H1 (cell line): ENCODE data around the gene ZBTB20. TPM values are rescaled to one million over a fixed set of nuclear protein-coding genes. Genes with fewer than 3 reads are reported as not detected.

Source experiments
- CHD7 ChIP-seq: fragments of 300-600 bp; sonication (generic); IDR thresholded peaks from 2 replicates; pipeline ENCODE4 v1.7.1; 2012; ENCODE audit warnings: low read length, moderate library complexity, mild to moderate bottlenecking, inconsistent platforms; ENCODE audit not compliant: insufficient replicate concordance
- KDM4A ChIP-seq: IDR thresholded peaks from one replicate; pipeline ENCODE4 v1.7.1; 2012; ENCODE audit warnings: low read depth, mild to moderate bottlenecking, moderate library complexity, low read length, inconsistent platforms; ENCODE audit not compliant: severe bottlenecking
- POU5F1 ChIP-seq: IDR thresholded peaks from 2 replicates; pipeline ENCODE4 v1.6.1; 2011; ENCODE audit warnings: low read depth, mild to moderate bottlenecking, low read length, moderate library complexity
- SIX5 ChIP-seq: IDR thresholded peaks from 2 replicates; pipeline ENCODE4 v1.6.1; 2011; ENCODE audit warnings: mild to moderate bottlenecking, low read depth, low read length
- TAF7 ChIP-seq: optimal IDR thresholded peaks from 2 replicates; pipeline ENCODE3; 2011; ENCODE audit warnings: low read depth, mild to moderate bottlenecking, inconsistent platforms, low read length, moderate library complexity, borderline replicate concordance
- TEAD4 ChIP-seq: IDR thresholded peaks from 2 replicates; pipeline ENCODE4 v1.6.1; 2012; ENCODE audit warnings: low read depth, low read length, inconsistent platforms, mixed read lengths
- ZNF274 ChIP-seq: IDR thresholded peaks from 2 replicates; pipeline ENCODE4 v1.7.0; 2012; ENCODE audit warnings: low read length, borderline replicate concordance; ENCODE audit errors: extremely low read depth
- polyA plus RNA-seq, 7 experiments: library from polyadenylated mRNA; depleted of rRNA in 3 of 7; stranded (reverse) in 5 of 7; unstranded in 2 of 7; fragments of >200 nt in 5 of 7; fragments of 200-250 nt in 2 of 7; gene quantifications; 1 replicate in 5 of 7; 2 replicates in 1 of 7; 4 replicates in 1 of 7; pipeline versions ENCODE4 v1.2.1 to v1.2.3, GENCODE V29; 2011 to 2013; ENCODE audit warnings: missing spikeins in 2 of 7, mixed read lengths in 2 of 7
- total RNA-seq: library from RNA; stranded (reverse); fragmentation: NEBNext Ultra II Directional; extraction: Animal tissue kit (Norgen Biotek cat#: 25700); gene quantifications from 2 replicates; pipeline ENCODE4 v1.2.1, GENCODE V29; 2021
- TF ChIP-seq, protein P1 (sequence below): IDR thresholded peaks from 2 replicates; pipeline ENCODE4 v1.6.1; 2012; ENCODE audit warnings: low read length, inconsistent platforms

The ZBTB20 gene
- total and polyA plus RNA-seq, 2 of the 8 experiments (the other 6 are each of a cell fraction or from before 2014, with no cell fraction given) = 0.35 to 1.3 TPM

- no peak for TF ChIP-seq CHD7
- TF ChIP-seq ZNF274 = no peak
- no peak for TF ChIP-seq SIX5
- no peak for TF ChIP-seq TEAD4
- TF ChIP-seq TAF7 = no peak
- no peak for TF ChIP-seq KDM4A
- TF ChIP-seq POU5F1 = no peak
- TF ChIP-seq, protein P1, sequence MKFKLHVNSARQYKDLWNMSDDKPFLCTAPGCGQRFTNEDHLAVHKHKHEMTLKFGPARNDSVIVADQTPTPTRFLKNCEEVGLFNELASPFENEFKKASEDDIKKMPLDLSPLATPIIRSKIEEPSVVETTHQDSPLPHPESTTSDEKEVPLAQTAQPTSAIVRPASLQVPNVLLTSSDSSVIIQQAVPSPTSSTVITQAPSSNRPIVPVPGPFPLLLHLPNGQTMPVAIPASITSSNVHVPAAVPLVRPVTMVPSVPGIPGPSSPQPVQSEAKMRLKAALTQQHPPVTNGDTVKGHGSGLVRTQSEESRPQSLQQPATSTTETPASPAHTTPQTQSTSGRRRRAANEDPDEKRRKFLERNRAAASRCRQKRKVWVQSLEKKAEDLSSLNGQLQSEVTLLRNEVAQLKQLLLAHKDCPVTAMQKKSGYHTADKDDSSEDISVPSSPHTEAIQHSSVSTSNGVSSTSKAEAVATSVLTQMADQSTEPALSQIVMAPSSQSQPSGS = no peak
These were observed 771.3 kb downstream of the ZBTB20 start (continued) for GRCh38 chr3:114375608-114376421.
